ENCODE data around the gene WHAMM. TPM values are rescaled to one million over a fixed set of nuclear protein-coding genes. Genes with fewer than 3 reads are reported as not detected.

WHAMM gene
- total RNA-seq, 2 donors from 2014 or later, result 5.2 to 6.7 TPM

DNA sequence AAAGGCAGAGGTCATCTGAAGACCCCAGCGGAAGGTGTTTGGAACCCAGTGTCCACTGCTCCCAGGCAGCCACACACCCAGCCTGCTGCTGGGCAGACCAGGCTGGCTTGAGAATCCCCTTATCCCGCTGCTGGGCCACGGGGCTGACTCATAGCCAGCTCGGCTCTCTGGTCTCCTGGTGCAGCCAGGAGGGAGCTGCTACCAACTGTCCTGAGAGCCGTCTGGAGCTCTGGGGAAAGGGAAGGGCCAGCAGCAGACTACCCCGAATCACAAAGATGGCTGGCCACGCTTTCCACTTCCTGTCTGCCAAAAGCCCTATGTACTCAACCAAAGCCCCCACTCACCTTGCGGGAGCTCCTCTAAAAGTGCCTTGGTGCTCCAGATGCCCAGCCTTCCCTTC is 38.3 kb downstream of the WHAMM start:
- no peak overlapping the region for H3K27ac ChIP-seq
- H3K4me3 ChIP-seq, result no peak overlapping the region
- no peaks in the 10 kb centered on the region for H3K36me3 ChIP-seq
- TF ChIP-seq, protein P1, sequence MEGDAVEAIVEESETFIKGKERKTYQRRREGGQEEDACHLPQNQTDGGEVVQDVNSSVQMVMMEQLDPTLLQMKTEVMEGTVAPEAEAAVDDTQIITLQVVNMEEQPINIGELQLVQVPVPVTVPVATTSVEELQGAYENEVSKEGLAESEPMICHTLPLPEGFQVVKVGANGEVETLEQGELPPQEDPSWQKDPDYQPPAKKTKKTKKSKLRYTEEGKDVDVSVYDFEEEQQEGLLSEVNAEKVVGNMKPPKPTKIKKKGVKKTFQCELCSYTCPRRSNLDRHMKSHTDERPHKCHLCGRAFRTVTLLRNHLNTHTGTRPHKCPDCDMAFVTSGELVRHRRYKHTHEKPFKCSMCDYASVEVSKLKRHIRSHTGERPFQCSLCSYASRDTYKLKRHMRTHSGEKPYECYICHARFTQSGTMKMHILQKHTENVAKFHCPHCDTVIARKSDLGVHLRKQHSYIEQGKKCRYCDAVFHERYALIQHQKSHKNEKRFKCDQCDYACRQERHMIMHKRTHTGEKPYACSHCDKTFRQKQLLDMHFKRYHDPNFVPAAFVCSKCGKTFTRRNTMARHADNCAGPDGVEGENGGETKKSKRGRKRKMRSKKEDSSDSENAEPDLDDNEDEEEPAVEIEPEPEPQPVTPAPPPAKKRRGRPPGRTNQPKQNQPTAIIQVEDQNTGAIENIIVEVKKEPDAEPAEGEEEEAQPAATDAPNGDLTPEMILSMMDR (IDR thresholded peaks at IDR 0.05), result no peak
- peak; percentile 11 for DNase-seq (ENCODE audit: low spot score)
- H3K9me3 ChIP-seq, result no peaks in the 10 kb centered on the region
- peaks cover 0 to 13% of the 10 kb centered on the region in 2 donors for H3K4me1 ChIP-seq
- no peaks in the 10 kb centered on the region for H3K27me3 ChIP-seq

DNA sequence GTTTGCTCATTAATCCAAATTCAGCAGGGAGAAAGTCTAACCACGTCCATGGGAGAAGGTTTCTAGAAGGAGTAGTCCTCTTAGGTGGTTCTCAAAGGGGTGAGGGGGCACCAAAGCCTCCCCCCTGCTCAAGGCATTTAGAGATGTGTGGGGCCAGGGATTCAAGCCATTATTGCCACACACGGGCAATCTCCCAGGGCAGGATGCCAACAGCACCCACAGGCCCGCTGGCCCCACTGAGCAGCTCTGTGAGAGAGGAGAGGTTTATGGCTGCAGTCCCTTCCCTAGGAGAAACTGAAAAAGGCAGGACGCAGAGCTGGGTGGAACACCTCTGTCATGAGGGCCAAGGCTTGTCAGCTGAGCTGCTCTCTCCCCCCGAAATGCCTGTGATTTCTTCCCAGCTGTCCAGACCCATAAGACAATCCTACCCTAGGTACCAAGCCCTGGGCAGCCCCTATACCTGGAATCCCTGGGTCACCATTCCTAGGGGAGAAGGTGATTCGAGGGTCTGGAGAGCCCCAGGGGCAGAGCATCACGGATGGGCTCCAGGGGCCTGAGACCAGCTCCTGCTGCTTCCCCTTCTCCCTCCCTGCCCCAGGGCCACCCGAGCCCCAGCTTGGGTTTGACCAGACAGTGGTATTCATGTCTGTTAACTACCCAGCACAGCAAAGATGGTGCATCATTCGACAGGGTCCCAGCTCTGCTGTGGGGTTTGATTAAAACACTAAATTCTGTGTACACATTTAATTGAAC is 39.0 kb downstream of the WHAMM start:
- peak; percentile 34 for DNase-seq (ENCODE audit: low spot score)
- H3K27ac ChIP-seq, result no peak overlapping the region
- TF ChIP-seq, protein P1 (IDR thresholded peaks at IDR 0.05), result no peak

DNA sequence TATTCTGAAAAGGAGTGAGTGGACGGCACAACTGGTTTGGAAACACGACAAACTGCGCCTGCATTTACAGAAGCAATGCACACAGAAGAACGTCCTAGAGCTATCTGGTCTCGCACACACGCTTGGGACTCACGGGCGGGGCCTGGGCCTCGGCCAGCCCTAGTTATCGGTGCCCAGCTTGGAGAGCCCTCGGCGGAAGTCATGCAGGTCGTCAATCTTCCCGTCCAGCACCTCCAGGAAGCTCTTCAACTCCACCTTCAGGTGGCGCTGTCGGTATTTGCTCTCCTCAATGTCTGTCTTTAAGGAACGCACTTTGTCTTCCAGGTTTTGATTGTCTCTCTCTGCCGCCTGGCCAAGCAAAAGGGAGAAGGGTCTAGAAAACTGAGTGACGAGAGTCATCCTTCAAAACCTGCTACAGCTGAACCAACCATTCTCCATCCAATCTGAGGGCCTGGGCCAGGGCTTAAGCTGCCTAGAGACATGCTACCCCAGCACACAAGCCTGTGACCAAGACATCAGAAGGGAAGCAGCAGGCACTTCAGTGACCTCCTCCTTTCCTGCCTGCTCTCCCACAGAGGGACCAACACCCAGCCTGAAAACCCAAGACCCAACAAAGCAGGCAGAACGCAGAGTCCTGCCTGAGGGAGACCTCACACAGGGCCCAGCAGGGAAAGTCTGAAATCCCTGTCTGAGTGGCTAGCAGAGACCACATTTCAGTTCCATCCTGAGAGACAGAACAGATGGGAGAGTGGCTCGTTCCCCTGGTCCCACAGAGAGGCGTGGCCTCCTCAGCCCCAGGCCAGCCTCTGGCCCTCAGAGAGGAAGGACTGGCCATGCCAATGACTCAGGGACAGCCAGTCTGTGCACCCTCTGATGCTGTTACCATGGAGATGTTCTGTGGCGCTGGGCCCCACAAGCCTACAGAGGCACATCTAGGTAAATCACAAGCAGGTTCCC is 40.4 kb downstream of the WHAMM start:
- Histone ChIP-seq H3K27ac (no peak overlapping the region), H3K36me3 (no peaks in the 10 kb centered on the region), H3K9me3 (no peaks in the 10 kb centered on the region), H3K4me3 (peak overlapping the region in 1 of 2 donors; percentile 22), H3K4me1 (peaks cover 0 to 13% of the 10 kb centered on the region in 2 donors), H3K27me3 (no peaks in the 10 kb centered on the region)
- TF ChIP-seq, protein P1 (IDR thresholded peaks at IDR 0.05), result peak; percentile 52 to 82
- peak; percentile 73 for DNase-seq (ENCODE audit: low spot score)

More for the DNA sequence above, 39.0 kb downstream of the WHAMM start:
- H3K4me3 ChIP-seq, result no peak overlapping the region
- no peaks in the 10 kb centered on the region for H3K9me3 ChIP-seq
- H3K4me1 ChIP-seq, result peaks cover 0 to 13% of the 10 kb centered on the region in 2 donors
- no peaks in the 10 kb centered on the region for H3K36me3 ChIP-seq
- H3K27me3 ChIP-seq, result no peaks in the 10 kb centered on the region

DNA sequence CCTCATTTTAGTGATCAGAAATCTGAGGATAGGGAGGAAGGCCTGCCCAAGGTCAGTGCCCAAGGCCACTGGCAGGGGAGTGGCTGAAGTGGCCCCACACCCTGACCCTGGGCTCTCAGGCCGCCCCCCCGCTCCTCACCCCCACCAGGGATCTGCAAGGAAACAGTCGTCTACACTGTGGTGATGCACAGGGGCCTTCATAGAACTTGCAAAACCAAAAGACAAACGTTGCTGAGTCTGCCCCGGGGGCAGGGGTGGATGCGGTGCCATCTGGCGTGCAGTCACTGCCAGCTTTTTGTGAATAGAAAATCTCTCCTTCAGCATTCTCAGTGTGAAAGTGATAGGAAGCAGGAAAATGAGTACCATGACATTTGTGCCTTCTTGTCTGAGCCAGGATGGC is 41.3 kb downstream of the WHAMM start:
- no peak overlapping the region for H3K4me3 ChIP-seq
- H3K27ac ChIP-seq, result no peak overlapping the region
- no peaks in the 10 kb centered on the region for H3K36me3 ChIP-seq
- peak; percentile 52 for DNase-seq (ENCODE audit: low spot score)
- H3K4me1 ChIP-seq, result peaks cover 0 to 13% of the 10 kb centered on the region in 2 donors
- TF ChIP-seq, protein P1 (IDR thresholded peaks at IDR 0.05), result no peak
- no peaks in the 10 kb centered on the region for H3K27me3 ChIP-seq
- no peaks in the 10 kb centered on the region for H3K9me3 ChIP-seq

DNA sequence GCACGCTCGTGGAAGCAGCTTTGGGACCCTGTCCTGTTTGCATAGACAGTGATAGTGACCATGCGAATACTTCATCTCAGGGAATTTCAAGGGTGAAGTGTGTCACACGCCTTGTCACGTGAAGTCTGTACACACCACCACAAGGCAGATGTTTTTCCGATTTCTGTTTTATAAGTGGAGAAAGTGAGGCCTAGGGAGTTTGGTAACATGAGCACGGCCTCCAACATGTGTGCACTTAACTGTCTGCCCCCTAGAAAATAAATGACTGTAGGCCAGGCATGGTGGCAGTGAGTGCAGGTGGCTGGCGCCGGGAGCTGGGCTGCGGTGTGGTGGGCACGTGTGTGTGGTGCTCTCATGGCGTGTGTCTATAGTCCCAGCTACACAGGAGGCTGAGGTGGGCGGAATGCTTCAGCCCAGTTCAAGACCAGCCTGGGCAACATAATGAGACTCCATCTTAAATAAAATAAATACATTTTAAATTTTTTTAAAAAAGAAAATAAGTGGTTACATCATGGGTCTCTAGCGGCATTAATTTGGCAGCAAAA is 42.0 kb downstream of the WHAMM start:
- TF ChIP-seq, protein P1 (IDR thresholded peaks at IDR 0.05), result no peak
- no peak overlapping the region for H3K27ac ChIP-seq
- no peaks in the 10 kb centered on the region for H3K36me3 ChIP-seq
- H3K9me3 ChIP-seq, result no peaks in the 10 kb centered on the region
- H3K4me3 ChIP-seq, result no peak overlapping the region
- peak; percentile 42 for DNase-seq (ENCODE audit: low spot score)
- H3K27me3 ChIP-seq, result no peaks in the 10 kb centered on the region
- H3K4me1 ChIP-seq, result peaks cover 0 to 13% of the 10 kb centered on the region in 2 donors

Data from right atrium auricular region (tissue), 2 donors.